HCT116 (cell line): ENCODE measurements around the gene TPRKB. TPM values are rescaled to one million over a fixed set of nuclear protein-coding genes. Genes with fewer than 3 reads are reported as not detected.

Experiments
- ATAC-seq: fragments of 200-7000 bp; cut with Tn5 transposase; 2 replicates; pipeline ENCODE4 v1.9.1; 2020; ENCODE audit warnings: mild to moderate bottlenecking, moderate library complexity
- Bru-seq: library from RNA; stranded (reverse); fragments of 400-500 nt; gene quantifications from one replicate; lab custom pipeline; 2021; lab: Mats Ljungman, UMichigan
- BruChase-seq, 2 experiments: library from RNA; stranded (reverse); fragments of 400-500 nt; gene quantifications; one replicate each; lab custom pipeline; 2021; lab: Mats Ljungman, UMichigan
- BruUV-seq: library from RNA; stranded (reverse); fragments of 400-500 nt; replicated peaks from 2 replicates; lab custom pipeline; 2021; lab: Mats Ljungman, UMichigan
- CTCF ChIA-PET: fragments of 300-600 bp; sonication (Branson Sonifier 250); formaldehyde crosslinking; loops from one replicate; lab custom pipeline; 2021; ENCODE audit warnings: antibody characterized with exemption; lab: Charles Lee
- POLR2A ChIA-PET: fragments of 300-600, 350-600 bp; sonication (Branson Sonifier 250); formaldehyde crosslinking; loops from one replicate; lab custom pipeline; 2021; ENCODE audit warnings: antibody characterized with exemption; lab: Charles Lee
- RAD21 ChIA-PET, 2 experiments: fragments of 300-600 bp; sonication (Branson Sonifier 250); formaldehyde crosslinking; loops; one replicate each; lab custom pipeline; 2023; ENCODE audit warnings: low total read pairs in 2 of 2; ENCODE audit not compliant: uncharacterized antibody in 2 of 2, unreplicated experiment in 2 of 2, low non-redundant PET in 1 of 2; lab: Charles Lee
- DNase-seq: peaks from one replicate; pipeline ENCODE4 v3.0.0-alpha.2; 2010; ENCODE audit warnings: low read depth, low spot score
- H2AFZ ChIP-seq: fragments of 200-600 bp; shearing (Covaris generic), sonication (generic); 2 replicates; pipeline ENCODE4 v1.6.1; 2017; ENCODE audit warnings: low read depth, mixed run types, mixed read lengths, antibody characterized with exemption, low read length; ENCODE audit not compliant: poor library complexity, severe bottlenecking
- H3K27ac ChIP-seq: 2 replicates; pipeline ENCODE4 v1.5.1; 2012; ENCODE audit warnings: low read depth, low read length
- H3K27me3 ChIP-seq: fragments of 200-600 bp; sonication (generic); 2 replicates; pipeline ENCODE4 v1.6.1; 2016; ENCODE audit warnings: mixed run types, low read length, mixed read lengths; ENCODE audit not compliant: insufficient read depth
- H3K36me3 ChIP-seq, 2 experiments: fragments of 200-500 bp in 1 of 2; fragments of 200-600 bp in 1 of 2; sonication (Bioruptor generic) in 1 of 2; sonication (generic) in 1 of 2; 2 replicates each; pipeline versions ENCODE4 v1.5.1 to v1.6.1; 2014 to 2016; ENCODE audit warnings: low read length in 2 of 2, inconsistent platforms in 1 of 2, mixed read lengths in 1 of 2, mixed run types in 1 of 2; ENCODE audit not compliant: insufficient read depth in 2 of 2, control insufficient read depth in 1 of 2
- H3K4me1 ChIP-seq, 2 experiments: fragments of 200-600 bp in 1 of 2; sonication (generic) in 1 of 2; 2 replicates each; pipeline versions ENCODE4 v1.5.1 to v1.6.1; 2012 to 2017; ENCODE audit warnings: low read length in 2 of 2, inconsistent platforms in 1 of 2, mild to moderate bottlenecking in 1 of 2, mixed read lengths in 1 of 2, mixed run types in 1 of 2, moderate library complexity in 1 of 2; ENCODE audit not compliant: insufficient read depth in 2 of 2, control insufficient read depth in 1 of 2
- H3K4me2 ChIP-seq: fragments of 200-600 bp; sonication (generic); 2 replicates; pipeline ENCODE4 v1.6.1; 2017; ENCODE audit warnings: mixed run types, low read length, mixed read lengths
- H3K4me3 ChIP-seq, 2 experiments: fragments of 200-600 bp in 1 of 2; sonication (generic) in 1 of 2; replicated peaks in 1 of 2; 2 replicates each; pipeline ENCODE4 v1.5.1; 2011 to 2016; ENCODE audit warnings: low read length in 2 of 2, control low read depth in 1 of 2, low read depth in 1 of 2, mild to moderate bottlenecking in 1 of 2, mixed read lengths in 1 of 2, mixed run types in 1 of 2
- H3K79me2 ChIP-seq: fragments of 200-600 bp; sonication (generic); 2 replicates; pipeline ENCODE4 v1.6.1; 2017; ENCODE audit warnings: mild to moderate bottlenecking, mixed run types, low read length, moderate library complexity, mixed read lengths; ENCODE audit not compliant: insufficient read depth
- H3K9ac ChIP-seq: fragments of 200-600 bp; sonication (generic); 2 replicates; pipeline ENCODE4 v1.6.1; 2016; ENCODE audit warnings: low read length, mixed read lengths
- H3K9me2 ChIP-seq: fragments of 200-600 bp; sonication (generic), shearing (Covaris generic); 2 replicates; pipeline ENCODE4 v1.6.1; 2017; ENCODE audit warnings: mixed run types, mild to moderate bottlenecking, moderate library complexity; ENCODE audit not compliant: insufficient read depth
- H3K9me3 ChIP-seq, 2 experiments: fragments of 200-500 bp in 1 of 2; fragments of 200-600 bp in 1 of 2; sonication (Bioruptor generic) in 1 of 2; sonication (generic) in 1 of 2; 2 replicates each; pipeline ENCODE4 v1.6.1; 2014 to 2017; ENCODE audit warnings: low read length in 2 of 2, mixed read lengths in 2 of 2, inconsistent platforms in 1 of 2, low read depth in 1 of 2, mild to moderate bottlenecking in 1 of 2, mixed run types in 1 of 2, moderate library complexity in 1 of 2; ENCODE audit not compliant: control insufficient read depth in 1 of 2, insufficient read depth in 1 of 2
- H4K20me1 ChIP-seq: fragments of 200-600 bp; sonication (generic), shearing (Covaris generic); 2 replicates; pipeline ENCODE4 v1.6.1; 2017; ENCODE audit warnings: mixed run types, mild to moderate bottlenecking, moderate library complexity; ENCODE audit not compliant: insufficient read depth
- ATF3 ChIP-seq: IDR thresholded peaks from 2 replicates; pipeline ENCODE4 v1.6.1; 2012
- CTCF ChIP-seq, 3 experiments: fragments of 200-600 bp in 1 of 3; sonication (generic) in 1 of 3; IDR thresholded peaks in 2 of 3; conservative IDR thresholded peaks in 1 of 3; 2 replicates each; pipeline ENCODE4 v1.5.1; 2012 to 2017; ENCODE audit warnings: low read depth in 2 of 3, low read length in 2 of 3, antibody characterized with exemption in 1 of 3, borderline replicate concordance in 1 of 3, control low read depth in 1 of 3, mild to moderate bottlenecking in 1 of 3, mixed read lengths in 1 of 3, mixed run types in 1 of 3, moderate library complexity in 1 of 3; ENCODE audit not compliant: insufficient read depth in 1 of 3
- EGR1 ChIP-seq: IDR thresholded peaks from 2 replicates; pipeline ENCODE4 v1.6.1; 2012; ENCODE audit warnings: low read depth
- EZH2 ChIP-seq: fragments of 200-600 bp; sonication (generic); IDR thresholded peaks from 2 replicates; pipeline ENCODE4 v1.6.1; 2017; ENCODE audit warnings: antibody characterized with exemption, mixed run types
- EZH2phosphoT487 ChIP-seq: fragments of 200-600 bp; IDR thresholded peaks from 2 replicates; pipeline ENCODE4 v1.6.1; 2018; ENCODE audit warnings: antibody characterized with exemption, borderline replicate concordance
- FOSL1 ChIP-seq: IDR thresholded peaks from 2 replicates; pipeline ENCODE4 v1.6.1; 2012; ENCODE audit warnings: low read depth
- MAX ChIP-seq: IDR thresholded peaks from 2 replicates; pipeline ENCODE4 v1.6.1; 2012
- POLR2A ChIP-seq: IDR thresholded peaks from 2 replicates; pipeline ENCODE4 v1.7.0; 2011; ENCODE audit warnings: borderline replicate concordance; ENCODE audit not compliant: insufficient read depth, insufficient read length; ENCODE audit errors: extremely low read depth
- REST ChIP-seq: IDR thresholded peaks from 2 replicates; pipeline ENCODE4 v1.6.1; 2012; ENCODE audit warnings: low read depth
- SRF ChIP-seq: IDR thresholded peaks from 2 replicates; pipeline ENCODE4 v1.6.1; 2012; ENCODE audit warnings: low read depth
- TCF7L2 ChIP-seq: IDR thresholded peaks from 2 replicates; pipeline ENCODE4 v1.7.0; 2011; ENCODE audit warnings: borderline replicate concordance, inconsistent platforms; ENCODE audit not compliant: insufficient read depth, insufficient read length; ENCODE audit errors: extremely low read depth
- YY1 ChIP-seq: IDR thresholded peaks from 2 replicates; pipeline ENCODE4 v1.6.1; 2011; ENCODE audit warnings: low read length, low read depth, moderate library complexity, mild to moderate bottlenecking; ENCODE audit not compliant: insufficient replicate concordance; ENCODE audit errors: extremely low read depth
- ZBTB33 ChIP-seq: IDR thresholded peaks from 2 replicates; pipeline ENCODE4 v1.6.1; 2011; ENCODE audit warnings: mild to moderate bottlenecking, low read length, moderate library complexity; ENCODE audit not compliant: insufficient replicate concordance; ENCODE audit errors: extremely low read depth
- ZFX ChIP-seq: fragments of 450-650 bp; IDR thresholded peaks from 2 replicates; pipeline ENCODE4 v1.6.1; 2017
- intact Hi-C: fragments of 100-400 bp; cut with micrococcal nuclease; formaldehyde crosslinking; loops from 2 replicates; pipeline ENCODE4 v1.10.0; 2022
- long read RNA-seq: library from polyadenylated mRNA; unstranded; transcript quantifications from one replicate; pipeline ENCODE4 v2.0.0, GENCODE V29; 2021; ENCODE audit not compliant: unreplicated experiment
- polyA plus RNA-seq: library from polyadenylated mRNA; unstranded; fragments of >200 nt; gene quantifications from 2 replicates; pipeline ENCODE4 v1.2.1, GENCODE V29; 2012; ENCODE audit warnings: missing spikeins
- total RNA-seq: library from RNA; stranded (reverse); gene quantifications from one replicate; pipeline ENCODE4 v1.2.1, GENCODE V29; 2021; ENCODE audit not compliant: unreplicated experiment

The TPRKB gene
- 42.5 TPM for total RNA-seq
- polyA plus RNA-seq: 29.3 and 45.8 TPM in 2 replicates
- percentile 82 among the genes with signal in this experiment for Bru-seq, nascent RNA
- BruChase-seq, experiment 1, labeled RNA remaining after a 6-hour chase: percentile 89 among the genes with signal in this experiment
- percentile 85 among the genes with signal in this experiment for BruChase-seq, experiment 2, labeled RNA remaining after a 2-hour chase
- long read RNA-seq, transcript TPRKB-201 (5 exons, 748 nt): major isoform, 25 of 51 reads
- long read RNA-seq, partial matches to known transcripts: 14 of 51 reads
- long read RNA-seq, other reads (novel, unspliced or antisense): 10 of 51 reads

- no peaks in the 10 kb centered on the region for H4K20me1 ChIP-seq
- no peaks in the 10 kb centered on the region for H3K9me2 ChIP-seq
- no peak within 1 kb of the TSS for H2AFZ ChIP-seq
- H3K79me2 ChIP-seq: peaks cover 29% of the 10 kb centered on the region
- H3K4me3 ChIP-seq: peak within 1 kb of the TSS; percentile 90 to 93
- H3K36me3 ChIP-seq: peaks cover 2 to 10% of the 10 kb centered on the region in 2 experiments; a peak in 2 of 4 replicates
- H3K9ac ChIP-seq: peak within 1 kb of the TSS; percentile 64
- H3K27me3 ChIP-seq: no peaks in the 10 kb centered on the region
- H3K4me1 ChIP-seq: peaks cover 8 to 15% of the 10 kb centered on the region in 2 experiments; a peak in 3 of 4 replicates
- ChIA-PET POLR2A (interaction anchor here (1.4 to 1.5 kb wide), 3 partner anchors 22 to 92 kb away, joined by 3 to 5 read pairs (median 4); partner anchors contain the start of gene STAMBP), RAD21 (interaction anchor here in 1 of 2 experiments (0.7 kb wide), 1 partner anchor 91 kb away, joined by 3 read pairs; the partner anchor contains the start of gene STAMBP), CTCF (interaction anchor here (1.0 to 1.7 kb wide), 2 partner anchors 57 to 402 kb away, joined by 3 to 4 read pairs; no protein-coding TSS in a partner anchor)
- intact Hi-C loops: no loop called here
- no peaks in the 10 kb centered on the region for H3K9me3 ChIP-seq
- no TSS peak for BruUV-seq
- DNase-seq (peak; percentile 96), ATAC-seq (peak; percentile 98)
- H3K4me2 ChIP-seq: peak within 1 kb of the TSS; percentile 88
- H3K27ac ChIP-seq: peak within 1 kb of the TSS; percentile 64
- no peak for TF ChIP-seq REST
- TF ChIP-seq CTCF (IDR thresholded peaks at IDR 0.05 in 2 of 3, conservative IDR thresholded peaks at IDR 0.05 in 1 of 3; ENCODE audit: borderline replicate concordance in 1 of 3, insufficient read depth in 1 of 3, low read depth in 2 of 3, low read length in 2 of 3): no peak
- TF ChIP-seq FOSL1: no peak
- no peak for TF ChIP-seq POLR2A
- no peak for TF ChIP-seq ATF3
- TF ChIP-seq ZFX: peak; percentile 38; the same call in 1 of the 2 replicates
- TF ChIP-seq SRF: 0 out of 2 replicates have a peak, but pooled peaks have one; percentile 60
- TF ChIP-seq EZH2phosphoT487: no peak
- peak; percentile 79 for TF ChIP-seq EGR1
- no peak for TF ChIP-seq ZBTB33
- peak; percentile 83 for TF ChIP-seq YY1
- peak; percentile 81 for TF ChIP-seq MAX
- TF ChIP-seq TCF7L2: no peak
- no peak for TF ChIP-seq EZH2
Observed at GRCh38 chr2:73736855-73737779, at the start of gene TPRKB. Gene TPRKB, minus strand, starts transcription at chr2:73737345. Its CDS starts 2,776 bp downstream, at chr2:73734569.
